ENCODE results near the gene SELENBP1.
"Not testable (repeated sequence)": the region's sequence is repeated elsewhere in the genome, so short reads cannot be mapped to it uniquely, and the experiment has no call there.

The SELENBP1 gene

DNA sequence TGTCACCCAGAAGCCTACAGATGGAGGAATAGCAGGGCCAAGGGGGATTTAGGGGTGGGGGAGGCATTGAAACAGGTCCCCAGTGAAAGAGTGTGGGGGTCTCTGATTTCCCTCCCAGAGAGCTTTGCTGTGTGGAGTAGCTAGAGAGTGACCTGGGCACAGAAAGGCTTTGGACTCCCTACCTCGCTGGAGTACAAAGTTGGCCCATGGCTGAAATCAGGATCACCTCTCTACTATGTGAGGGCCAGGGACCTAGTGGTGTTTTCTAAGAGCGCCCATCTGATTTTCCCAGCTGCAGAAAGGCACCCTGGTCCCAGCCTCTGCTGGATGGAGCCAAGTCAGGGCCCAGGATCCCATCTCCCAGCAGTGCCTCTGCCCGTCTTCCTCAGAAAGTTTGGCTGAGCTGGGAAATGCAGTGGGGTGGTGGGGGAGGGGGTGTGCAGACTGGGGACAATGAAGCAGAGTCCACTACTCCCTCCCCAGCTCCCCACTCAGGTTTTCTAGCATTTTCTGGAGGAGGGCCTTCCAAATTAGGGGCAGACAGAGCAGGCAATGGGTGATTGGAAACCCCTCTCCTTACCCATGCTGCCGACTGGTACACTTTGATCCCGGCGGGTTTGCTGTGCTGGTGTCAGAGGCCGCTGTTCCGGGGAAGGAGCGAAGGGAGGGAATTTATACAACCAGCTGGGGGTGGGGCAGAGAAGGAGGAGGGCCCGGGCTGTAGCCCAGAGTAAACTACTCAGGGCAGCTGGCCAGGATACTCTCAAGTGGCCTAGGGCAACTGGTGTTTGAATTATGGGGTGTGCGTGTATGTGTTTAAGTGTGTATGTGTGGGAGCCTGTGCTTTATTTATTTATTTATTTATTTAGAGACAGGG lies at the start of gene SELENBP1:
Gene SELENBP1, minus strand, starts transcription at position 648 of the 877 bp plus-strand sequence. Its CDS starts 64 bp downstream, at position 584.
- peak; percentile 8 for DNase-seq (ENCODE audit: low read depth)

DNA sequence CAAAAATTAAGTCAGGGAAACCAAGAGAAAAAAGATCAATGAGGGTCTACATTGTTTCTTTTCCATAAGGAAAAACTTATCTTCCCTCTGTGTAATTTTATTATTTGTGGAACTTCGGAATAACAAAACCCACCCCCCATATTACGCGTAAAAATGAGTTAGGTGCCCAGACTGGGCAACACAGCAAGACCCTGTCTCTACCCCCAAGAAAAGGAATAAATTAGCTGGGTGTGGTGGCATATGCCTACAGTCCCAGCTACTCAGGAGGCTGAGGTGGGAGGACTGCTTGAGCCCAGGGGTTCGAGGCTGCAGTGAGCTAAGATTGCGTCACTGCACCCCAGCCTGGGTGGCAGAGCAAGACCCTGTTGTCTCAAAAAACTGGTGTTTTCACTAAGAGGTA lies 47.3 kb upstream of the SELENBP1 start:
- no peak for DNase-seq (ENCODE audit: low read depth)

DNA sequence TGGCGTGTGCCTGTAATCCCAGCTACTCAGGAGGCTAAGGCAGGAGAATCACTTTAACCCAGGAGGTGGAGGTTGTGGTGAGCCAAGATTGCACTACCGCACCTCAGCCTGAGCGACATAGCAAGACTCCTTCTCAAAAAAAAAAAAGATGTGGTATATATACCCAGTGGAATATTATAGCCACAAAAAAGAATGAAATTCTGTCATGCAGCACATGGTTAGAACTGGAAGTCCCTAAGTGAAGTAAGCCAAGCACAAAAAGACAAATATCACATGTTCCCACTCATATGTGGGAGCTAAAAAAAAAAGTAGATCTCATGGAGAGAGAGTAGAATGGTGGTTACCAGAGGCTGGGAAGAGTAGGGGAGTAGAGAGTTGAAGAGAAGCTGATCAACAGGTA lies 45.6 kb upstream of the SELENBP1 start:
- DNase-seq (ENCODE audit: low read depth) = no peak

DNA sequence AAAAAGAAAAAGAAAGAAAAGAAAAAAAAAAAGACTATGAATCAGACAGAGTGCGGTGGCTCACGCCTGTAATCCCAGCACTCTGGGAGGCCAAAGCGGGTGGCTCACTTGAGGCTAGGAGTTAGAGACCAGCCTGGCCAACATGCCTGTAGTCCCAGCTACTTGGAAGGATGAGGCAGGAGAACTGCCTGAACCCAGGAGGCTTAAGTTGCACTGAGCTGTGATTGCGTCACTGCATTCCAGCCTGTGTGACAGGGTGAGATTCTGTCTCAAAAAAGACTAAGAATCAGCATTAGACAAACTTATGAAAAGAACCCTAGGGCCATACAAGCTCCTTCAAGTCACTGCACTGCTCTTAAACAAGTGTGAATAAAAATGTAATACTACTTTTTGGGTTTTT lies 43.7 kb upstream of the SELENBP1 start:
- DNase-seq (ENCODE audit: low read depth) = no peak

DNA sequence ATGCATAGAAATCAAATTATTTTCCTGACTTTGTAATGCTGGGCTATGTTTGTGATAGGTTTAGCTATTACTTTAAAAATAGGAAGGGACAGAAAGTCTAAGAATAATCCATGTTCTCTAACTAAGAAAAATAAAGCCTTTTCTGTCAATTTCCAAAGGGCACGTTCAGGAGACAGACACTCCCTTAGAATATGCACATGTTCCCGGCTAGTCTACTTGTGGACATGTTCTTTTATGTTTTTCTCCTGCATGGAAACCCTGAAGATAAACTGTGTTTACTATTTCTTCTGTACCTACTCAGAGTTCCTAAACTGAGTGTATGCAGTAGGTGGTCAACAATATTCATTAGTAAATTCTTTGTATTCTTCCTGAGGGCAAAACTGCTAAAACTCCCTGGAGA lies 39.4 kb upstream of the SELENBP1 start:
- no peak for DNase-seq (ENCODE audit: low read depth)

DNA sequence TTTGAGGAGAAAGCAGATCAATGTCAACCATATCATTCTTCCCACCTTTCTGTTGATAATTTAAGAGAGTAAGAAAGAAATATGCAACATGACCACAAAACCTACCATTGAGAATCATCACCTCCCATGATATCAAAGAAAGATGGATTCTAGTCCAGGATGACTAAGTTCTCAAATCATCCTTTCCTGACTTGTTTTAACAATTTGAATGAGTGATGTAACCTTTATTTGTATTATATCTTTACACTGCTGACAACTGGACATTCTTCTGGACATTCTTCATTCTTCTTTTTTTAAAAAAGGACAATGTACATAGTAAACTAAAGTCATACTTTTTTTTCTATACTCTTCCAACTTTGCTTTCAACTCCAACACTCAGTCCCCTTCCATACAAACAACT lies 36.4 kb upstream of the SELENBP1 start:
- DNase-seq (ENCODE audit: low read depth) = no peak

DNA sequence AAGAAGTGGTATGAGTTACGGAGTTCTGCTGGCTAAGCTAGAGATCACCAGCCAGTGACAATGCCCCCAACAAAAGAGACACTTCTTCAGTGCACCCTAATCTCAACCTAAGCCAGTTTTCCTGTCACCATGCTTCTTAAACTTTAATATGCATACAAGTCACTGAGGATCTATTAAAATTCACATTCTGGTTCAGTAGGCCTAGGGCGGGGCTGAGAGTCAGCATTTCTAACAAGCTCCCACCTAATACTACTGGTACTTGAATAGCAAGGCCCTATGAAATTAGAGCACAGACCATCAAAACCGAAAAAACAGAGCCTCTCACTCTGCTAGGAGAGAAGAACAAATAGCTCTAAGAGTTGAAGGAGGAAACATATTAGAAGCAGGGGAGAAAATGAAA lies 34.8 kb upstream of the SELENBP1 start:
- no peak for DNase-seq (ENCODE audit: low read depth)

DNA sequence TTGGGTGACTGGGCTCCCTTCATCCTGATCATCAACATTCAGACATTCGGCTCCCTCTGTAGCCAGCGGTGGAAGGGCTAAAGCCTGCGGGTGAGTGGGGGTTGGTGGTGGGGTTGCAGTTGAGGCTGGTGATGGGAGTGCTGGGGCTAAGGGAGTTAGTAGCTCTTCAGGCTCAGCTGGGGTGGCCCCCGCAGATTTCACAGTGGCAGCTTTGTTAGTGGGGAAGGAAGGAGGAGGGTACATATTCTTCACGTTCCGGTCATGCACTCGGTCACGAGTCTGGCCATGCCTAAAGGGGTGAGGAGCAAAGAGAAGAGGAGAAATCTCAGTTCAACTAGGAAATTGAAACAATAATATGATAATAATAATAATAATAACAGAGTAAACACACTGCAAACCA lies 33.7 kb upstream of the SELENBP1 start:
- no peak for DNase-seq (ENCODE audit: low read depth)

DNA sequence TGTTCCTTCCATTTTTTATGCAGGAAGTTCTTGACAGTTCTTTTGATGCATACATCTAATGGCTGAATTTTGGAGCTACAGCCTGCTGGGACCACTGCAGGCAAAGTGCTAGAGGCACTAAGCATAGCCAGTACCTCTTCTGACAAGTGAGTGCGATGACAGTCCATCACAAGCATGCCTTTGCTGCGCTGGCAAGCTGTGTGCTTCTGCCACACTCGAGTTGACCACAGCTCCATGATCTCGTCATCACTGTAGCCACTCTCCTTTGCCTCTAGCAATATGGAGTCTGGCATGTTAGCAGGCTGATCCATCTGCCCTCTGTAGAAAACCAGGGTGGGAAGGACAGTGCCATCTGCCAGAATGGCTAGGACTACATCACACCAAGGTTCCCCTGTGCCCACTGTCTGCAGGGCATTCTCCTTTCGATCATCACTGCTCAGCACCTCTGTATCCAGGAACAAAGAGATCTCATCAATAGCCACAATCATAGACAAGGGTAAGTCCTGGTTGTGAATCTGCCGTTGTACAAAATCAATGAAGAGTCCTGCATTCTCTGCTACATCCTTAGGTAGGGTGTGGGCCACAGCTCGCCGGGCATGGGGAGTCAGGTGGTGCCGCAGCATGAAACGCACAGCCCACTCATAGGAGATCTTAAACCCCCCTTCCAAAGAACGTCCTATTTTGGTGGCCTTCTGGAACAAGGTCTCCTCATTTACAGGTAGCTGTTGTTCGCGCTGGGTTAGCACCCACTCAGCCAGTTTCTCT lies 32.9 kb upstream of the SELENBP1 start:
- DNase-seq (ENCODE audit: low read depth) = no peak

DNA sequence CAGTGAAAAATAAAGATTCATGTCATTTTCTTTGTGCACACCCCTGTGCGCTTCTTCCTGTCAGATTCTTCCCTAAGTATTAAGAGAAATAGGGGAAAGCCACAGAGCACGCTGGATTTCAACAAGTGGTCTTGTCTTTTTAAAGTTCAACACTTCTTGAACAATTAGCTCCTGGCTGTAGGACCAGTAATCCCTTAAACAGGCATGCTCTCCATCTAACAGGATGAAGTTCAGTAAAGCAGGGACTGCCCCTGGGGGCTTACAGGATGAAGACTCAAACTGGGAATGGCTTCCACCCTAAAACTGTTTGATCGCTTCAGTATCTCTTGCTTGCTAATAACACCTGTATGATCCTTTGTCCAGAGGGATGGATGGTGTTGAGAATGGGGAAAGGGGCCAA lies 31.1 kb upstream of the SELENBP1 start:
- no peak for DNase-seq (ENCODE audit: low read depth)

DNA sequence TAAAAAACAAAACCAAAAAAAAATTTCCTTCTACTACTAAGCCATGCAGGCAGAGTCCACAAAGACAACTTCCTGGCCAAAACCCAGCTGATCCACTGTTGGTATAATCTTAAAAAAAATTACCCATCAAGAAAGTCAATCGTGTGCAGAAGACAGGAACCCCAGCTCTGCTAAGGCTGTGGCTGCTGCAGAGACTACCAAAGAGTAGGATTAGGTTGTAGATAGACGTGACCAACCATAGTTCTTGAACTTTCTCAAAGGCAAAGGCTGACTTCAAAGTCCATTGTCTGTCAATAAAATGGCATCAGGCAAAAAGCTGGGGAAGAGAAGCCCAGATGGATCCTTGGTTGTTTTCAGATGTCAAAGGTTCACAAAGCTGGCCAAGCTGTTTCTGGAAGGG lies 30.3 kb upstream of the SELENBP1 start:
- DNase-seq (ENCODE audit: low read depth) = no peak

DNA sequence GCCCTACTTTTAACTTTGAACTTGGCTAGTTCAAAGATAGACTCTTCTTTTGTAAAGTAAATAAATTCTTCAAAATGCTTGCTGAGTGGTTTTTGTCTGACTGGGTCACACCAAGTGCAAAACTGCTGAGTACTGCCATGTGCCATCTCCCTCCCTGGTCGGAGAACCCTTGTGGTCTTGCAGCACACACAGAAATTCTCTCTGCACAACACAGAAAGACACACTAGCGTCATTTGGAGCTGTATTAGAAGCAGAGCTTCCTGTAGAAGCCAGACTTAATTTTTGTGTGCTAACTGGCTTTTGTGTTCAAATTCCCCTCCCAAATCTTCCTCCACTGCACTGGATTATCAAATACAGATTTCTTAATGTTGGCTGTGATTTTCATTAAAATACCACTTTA lies 29.4 kb upstream of the SELENBP1 start:
- DNase-seq (ENCODE audit: low read depth) = no peak

DNA sequence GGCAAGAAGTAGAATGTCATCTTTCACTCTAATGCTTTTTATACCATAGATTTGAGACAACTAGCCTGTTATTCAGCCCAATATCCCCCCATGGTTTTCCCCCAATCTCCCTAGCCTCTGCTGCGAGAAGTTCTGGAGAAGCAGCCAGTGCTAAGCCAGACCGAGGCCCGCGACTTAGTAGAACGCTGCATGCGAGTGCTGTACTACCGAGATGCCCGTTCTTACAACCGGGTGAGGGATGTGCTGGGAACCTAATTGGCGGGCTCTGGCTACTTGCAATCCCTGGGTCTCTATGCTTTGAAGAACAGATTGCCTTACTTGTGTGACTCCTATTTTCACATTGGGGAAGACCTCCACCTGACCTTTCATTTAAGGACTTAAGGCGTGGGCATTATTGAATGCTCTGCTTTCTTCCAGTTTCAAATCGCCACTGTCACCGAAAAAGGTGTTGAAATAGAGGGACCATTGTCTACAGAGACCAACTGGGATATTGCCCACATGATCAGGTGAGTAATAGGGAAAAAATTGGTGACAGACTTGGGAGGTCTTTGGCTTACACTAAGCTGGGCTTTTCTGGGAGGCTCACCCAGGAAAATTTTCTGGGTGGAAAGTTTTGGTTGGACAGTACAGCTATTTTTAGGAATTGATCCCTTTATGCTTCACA lies 28.8 kb upstream of the SELENBP1 start:
- no peak for DNase-seq (ENCODE audit: low read depth)

DNA sequence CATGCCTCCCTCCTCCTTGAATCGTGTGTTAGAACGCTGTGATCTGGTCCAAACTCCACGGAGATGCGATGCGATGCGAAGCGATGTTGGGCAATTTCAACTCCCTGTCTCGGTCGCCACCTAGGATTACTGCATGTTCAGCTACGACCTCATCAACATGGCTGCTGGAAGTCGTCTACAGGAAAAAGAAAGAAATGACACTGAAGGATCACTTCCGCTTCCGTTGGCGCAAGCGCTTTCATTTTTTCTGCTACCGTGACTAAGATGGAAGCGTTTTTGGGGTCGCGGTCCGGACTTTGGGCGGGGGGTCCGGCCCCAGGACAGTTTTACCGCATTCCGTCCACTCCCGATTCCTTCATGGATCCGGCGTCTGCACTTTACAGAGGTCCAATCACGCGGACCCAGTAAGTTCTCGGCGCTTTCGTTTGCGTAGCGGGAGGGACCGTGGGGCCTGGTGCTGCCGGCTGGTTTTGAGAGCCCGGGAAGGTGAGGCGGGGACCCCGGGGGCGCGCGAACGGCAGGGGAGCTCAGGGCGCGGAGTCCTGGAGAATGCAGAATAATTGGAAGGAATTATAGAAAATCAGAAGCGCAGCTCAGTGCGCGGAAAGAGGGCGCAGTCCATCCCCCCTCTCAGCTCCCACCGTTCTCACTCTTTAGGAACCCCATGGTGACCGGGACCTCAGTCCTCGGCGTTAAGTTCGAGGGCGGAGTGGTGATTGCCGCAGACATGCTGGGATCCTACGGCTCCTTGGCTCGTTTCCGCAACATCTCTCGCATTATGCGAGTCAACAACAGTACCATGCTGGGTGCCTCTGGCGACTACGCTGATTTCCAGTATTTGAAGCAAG lies 27.0 kb upstream of the SELENBP1 start, which contains the start of gene PSMB4:
Gene PSMB4, plus strand, starts transcription at position 250 of the 848 bp plus-strand sequence. Its CDS starts 15 bp downstream, at position 265.
- peak; percentile 75 for DNase-seq (ENCODE audit: low read depth)

DNA sequence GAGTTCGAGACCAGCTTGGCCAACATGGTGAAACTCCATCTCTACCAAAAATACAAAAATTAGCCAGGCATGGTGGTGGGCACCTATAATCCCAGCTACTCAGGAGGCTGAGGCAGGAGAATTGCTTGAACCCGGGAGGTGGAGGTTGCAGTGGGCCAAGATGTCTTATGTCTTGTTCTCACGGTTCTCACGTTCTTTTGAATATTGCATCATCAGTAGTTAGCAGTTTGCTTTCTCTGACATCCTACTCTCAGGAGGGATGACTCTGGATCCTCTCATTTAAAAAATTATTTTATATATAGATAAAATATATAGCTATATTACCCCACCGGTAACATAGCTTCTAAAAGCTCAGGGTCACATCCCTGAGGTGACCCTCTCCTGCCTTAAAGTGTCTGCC lies 23.8 kb upstream of the SELENBP1 start:
- not testable (repeated sequence) for DNase-seq (ENCODE audit: low read depth)

DNA sequence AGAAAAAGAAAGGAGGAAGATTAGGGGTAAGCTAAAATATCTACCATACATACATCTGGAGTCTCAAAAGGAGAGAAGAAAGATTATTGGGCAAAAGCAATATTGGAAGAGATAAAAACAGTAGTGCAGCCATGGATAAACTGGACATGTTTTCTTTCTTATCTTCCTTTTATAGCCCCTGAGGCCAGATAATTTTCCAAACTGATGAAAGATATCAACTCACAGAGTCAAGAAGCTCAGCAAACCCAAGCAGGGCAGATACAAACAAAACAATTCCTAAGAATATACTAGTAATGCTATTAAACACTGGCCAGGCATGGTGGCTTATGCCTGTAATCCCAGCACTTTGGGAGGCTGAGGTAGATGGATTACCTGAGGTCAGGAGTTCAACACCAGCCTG lies 21.1 kb upstream of the SELENBP1 start:
- DNase-seq (ENCODE audit: low read depth) = no peak

DNA sequence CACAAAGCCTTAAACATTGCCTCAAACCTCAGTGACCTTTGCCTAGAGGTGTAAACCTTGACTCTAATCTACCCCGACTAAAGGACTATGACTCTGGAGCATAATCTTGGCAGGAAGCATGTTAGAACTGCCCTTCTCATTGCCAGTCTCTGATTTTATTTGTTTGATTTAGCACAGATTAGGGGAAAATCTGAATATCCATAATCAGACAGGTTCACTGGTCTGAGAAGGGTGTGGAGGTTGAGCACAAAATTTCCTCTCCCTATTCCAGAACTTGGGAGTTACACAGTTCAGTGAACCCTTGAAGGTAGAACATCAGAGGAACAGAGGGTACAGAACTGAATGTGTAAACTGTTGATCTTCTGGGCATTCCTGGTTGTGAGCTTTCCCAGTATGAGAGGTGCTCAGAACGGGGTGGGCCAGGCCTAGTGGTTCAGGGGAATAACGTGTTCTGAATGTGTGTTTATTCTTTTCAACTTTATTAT lies 18.6 kb upstream of the SELENBP1 start:
- no peak for DNase-seq (ENCODE audit: low read depth)

DNA sequence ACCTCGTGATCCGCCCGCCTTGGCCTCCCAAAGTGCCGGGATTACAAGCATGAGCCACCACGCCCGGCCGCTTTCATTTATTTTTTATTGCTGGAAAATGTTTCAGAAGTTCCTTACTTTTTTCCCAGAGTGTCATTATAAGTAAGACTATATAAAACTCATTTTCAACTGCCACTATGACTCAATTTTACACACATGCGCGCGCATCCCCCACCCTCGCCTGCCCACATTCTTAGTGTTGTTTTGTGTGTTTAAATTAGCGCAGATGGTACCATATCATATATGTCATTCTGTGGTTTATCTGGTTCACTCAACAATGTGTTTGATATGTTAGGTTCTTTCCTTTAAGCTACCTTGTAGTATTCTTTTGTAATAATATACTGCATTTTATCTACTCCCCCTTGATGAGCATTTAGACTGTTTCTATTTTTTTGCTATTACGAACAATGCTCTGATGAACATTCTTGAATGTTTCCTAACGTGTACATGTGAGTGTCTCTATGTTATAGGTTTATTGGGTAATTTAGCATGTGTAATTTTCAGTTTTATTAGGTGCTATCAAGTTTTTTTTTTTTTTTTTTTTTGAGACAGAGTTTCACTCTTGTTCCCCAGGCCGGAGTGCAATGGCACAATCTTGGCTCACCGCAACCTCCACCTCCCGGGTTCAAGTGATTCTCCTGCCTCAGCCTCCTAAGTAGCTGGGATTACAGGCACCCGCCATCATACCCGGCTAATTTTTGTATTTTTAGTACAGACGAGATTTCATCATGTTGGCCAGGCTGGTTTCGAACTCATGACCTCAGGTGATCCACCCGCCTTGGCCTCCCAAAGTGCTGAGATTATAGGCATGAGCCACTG lies 17.9 kb upstream of the SELENBP1 start:
- DNase-seq (ENCODE audit: low read depth) = not testable (repeated sequence)

DNA sequence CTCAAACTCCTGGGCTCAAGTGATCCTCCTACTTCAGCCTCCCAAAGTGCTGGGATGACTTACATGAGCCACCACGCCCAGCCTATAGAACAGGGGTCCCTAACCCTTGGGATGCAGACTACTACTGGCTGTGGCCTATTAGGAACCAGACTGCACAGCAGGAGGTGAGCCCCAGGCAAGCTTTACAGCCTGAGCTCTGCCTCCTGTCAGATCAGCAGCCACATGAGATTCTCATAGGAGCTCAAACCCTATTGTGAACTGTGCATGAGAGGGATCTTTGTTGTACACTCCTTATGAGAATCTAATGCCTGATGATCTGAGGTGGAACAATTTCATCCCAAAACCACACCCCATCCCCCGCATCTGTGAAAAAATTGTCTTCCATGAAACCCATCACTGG lies 13.5 kb upstream of the SELENBP1 start:
- no peak for DNase-seq (ENCODE audit: low read depth)

DNA sequence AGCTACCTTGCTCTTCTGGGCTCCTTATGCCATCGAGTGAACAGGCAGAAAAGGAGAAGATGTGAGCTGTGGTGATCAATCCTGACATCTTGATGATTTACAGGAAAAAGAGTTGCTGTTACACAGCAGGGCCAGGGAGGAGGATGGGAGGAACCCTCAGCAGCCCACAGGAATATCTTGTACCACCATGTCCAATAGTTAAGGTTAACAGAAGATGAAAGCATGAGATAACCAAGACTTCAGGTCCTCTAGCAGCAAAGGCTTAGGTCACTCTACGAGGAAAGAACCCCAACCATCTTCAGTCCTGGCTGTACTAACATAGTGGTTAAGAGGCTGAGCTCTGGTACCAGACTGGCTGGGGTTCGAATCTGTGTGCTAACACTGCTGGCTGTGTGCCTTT lies 12.1 kb upstream of the SELENBP1 start:
- no peak for DNase-seq (ENCODE audit: low read depth)
